MCF 10A (cell line): ENCODE results near the gene PATJ. TPM values are rescaled to one million over a fixed set of nuclear protein-coding genes. Genes with fewer than 3 reads are reported as not detected.

Experiments
- BruUV-seq: library from RNA; stranded (reverse); fragments of 400-500 nt; replicated peaks from 2 replicates; lab custom pipeline; 2021; lab: Mats Ljungman, UMichigan
- CTCF ChIA-PET: fragments of 300-600 bp; sonication (Branson Sonifier 250); formaldehyde crosslinking; extraction: SDS; loops from one replicate; lab custom pipeline; 2021; ENCODE audit warnings: antibody characterized with exemption, inconsistent platforms; lab: Yijun Ruan, JAX
- POLR2A ChIA-PET: fragments of 300-600, 350-650 bp; sonication (Branson Sonifier 250); formaldehyde crosslinking; extraction: SDS; loops from one replicate; lab custom pipeline; 2020; ENCODE audit warnings: antibody characterized with exemption, inconsistent platforms; lab: Yijun Ruan, JAX
- DNase-seq: peaks from one replicate; pipeline ENCODE4 v3.0.0-alpha.2; 2018; ENCODE audit not compliant: unreplicated experiment
- H3K27ac Mint-ChIP-seq: one replicate; pipeline ENCODE4 v1.8.0; 2022; ENCODE audit warnings: mild to moderate bottlenecking, low read depth, mixed read lengths; ENCODE audit not compliant: unreplicated experiment
- H3K27me3 Mint-ChIP-seq: one replicate; pipeline ENCODE4 v1.8.0; 2022; ENCODE audit warnings: mixed read lengths; ENCODE audit not compliant: insufficient read depth, unreplicated experiment
- H3K36me3 Mint-ChIP-seq: one replicate; pipeline ENCODE4 v1.8.0; 2022; ENCODE audit warnings: mild to moderate bottlenecking, moderate library complexity, mixed read lengths; ENCODE audit not compliant: insufficient read depth, unreplicated experiment
- H3K4me1 Mint-ChIP-seq: one replicate; pipeline ENCODE4 v1.8.0; 2022; ENCODE audit warnings: mixed read lengths; ENCODE audit not compliant: insufficient read depth, unreplicated experiment
- H3K4me3 Mint-ChIP-seq: one replicate; pipeline ENCODE4 v1.8.0; 2022; ENCODE audit warnings: mild to moderate bottlenecking, moderate library complexity, mixed read lengths; ENCODE audit not compliant: unreplicated experiment
- H3K9me3 Mint-ChIP-seq: one replicate; pipeline ENCODE4 v1.8.0; 2022; ENCODE audit warnings: mixed read lengths; ENCODE audit not compliant: unreplicated experiment
- CTCF ChIP-seq: fragments of 200-600 bp; IDR thresholded peaks from one replicate; pipeline ENCODE4 v1.8.0; 2022; ENCODE audit warnings: antibody characterized with exemption, mild to moderate bottlenecking; ENCODE audit not compliant: unreplicated experiment
- intact Hi-C: fragments of 100-400 bp; cut with micrococcal nuclease; formaldehyde crosslinking; loops from 2 replicates; pipeline ENCODE4 v1.14.1; 2022
- microRNA-seq: library from miRNA; unstranded; fragments of <30 nt; microRNA quantifications from one replicate; pipeline ENCODE4 v1.2.0, GENCODE V29; 2022
- total RNA-seq: library from RNA; stranded (reverse); gene quantifications from 2 replicates; pipeline ENCODE4 v1.2.3, GENCODE V29; 2022

PATJ gene
- total RNA-seq, 1 experiment from 2014 or later, result 28.7 TPM

DNA sequence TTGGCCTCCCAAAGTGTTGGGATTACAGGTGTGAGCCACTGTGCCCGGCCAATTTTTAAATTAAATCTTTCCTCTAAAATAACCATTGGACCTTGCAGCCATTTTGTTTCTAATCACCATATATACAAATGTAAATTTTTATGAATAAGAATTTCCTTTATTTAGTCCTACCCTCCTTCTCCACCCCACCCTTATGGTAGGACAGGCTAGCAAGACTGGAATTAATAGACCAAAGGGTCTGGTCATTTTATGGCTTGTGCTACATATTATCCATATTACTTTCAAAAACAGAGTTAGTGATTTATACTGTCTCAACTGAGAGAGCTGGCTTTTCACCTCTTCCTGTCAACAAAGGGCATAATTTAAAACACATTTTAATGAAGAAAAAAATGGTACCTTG, 478.9 kb downstream of the PATJ start:
- no peaks in the 10 kb centered on the region for H3K9me3 Mint-ChIP-seq
- BruUV-seq, result no TSS peak
- intact Hi-C loops, result no loop called here
- no peaks in the 10 kb centered on the region for H3K36me3 Mint-ChIP-seq
- H3K27ac Mint-ChIP-seq, result no peak overlapping the region
- no peak overlapping the region for H3K4me3 Mint-ChIP-seq
- TF ChIP-seq CTCF, result no peak
- no peaks in the 10 kb centered on the region for H3K27me3 Mint-ChIP-seq
- ChIA-PET CTCF (interaction anchor here (0.7 to 2.0 kb wide), 2 partner anchors 45 to 710 kb away, joined by 3 to 5 read pairs; no protein-coding TSS in a partner anchor), POLR2A (no interaction called here)
- DNase-seq, result no peak
- no peaks in the 10 kb centered on the region for H3K4me1 Mint-ChIP-seq

GRCh38 chr1:62222321-62222720, 480.0 kb downstream of the PATJ start:
- no peak overlapping the region for H3K4me3 Mint-ChIP-seq
- no peaks in the 10 kb centered on the region for H3K9me3 Mint-ChIP-seq
- TF ChIP-seq CTCF, result no peak
- ChIA-PET POLR2A (no interaction called here), CTCF (interaction anchor here (0.7 to 1.5 kb wide), 3 partner anchors 47 to 105 kb away, joined by 3 to 4 read pairs (median 3); no protein-coding TSS in a partner anchor)
- no peaks in the 10 kb centered on the region for H3K36me3 Mint-ChIP-seq
- DNase-seq, result no peak
- intact Hi-C loops, result no loop called here
- H3K4me1 Mint-ChIP-seq, result no peaks in the 10 kb centered on the region
- no TSS peak for BruUV-seq
- H3K27ac Mint-ChIP-seq, result no peak overlapping the region
- no peaks in the 10 kb centered on the region for H3K27me3 Mint-ChIP-seq

DNA sequence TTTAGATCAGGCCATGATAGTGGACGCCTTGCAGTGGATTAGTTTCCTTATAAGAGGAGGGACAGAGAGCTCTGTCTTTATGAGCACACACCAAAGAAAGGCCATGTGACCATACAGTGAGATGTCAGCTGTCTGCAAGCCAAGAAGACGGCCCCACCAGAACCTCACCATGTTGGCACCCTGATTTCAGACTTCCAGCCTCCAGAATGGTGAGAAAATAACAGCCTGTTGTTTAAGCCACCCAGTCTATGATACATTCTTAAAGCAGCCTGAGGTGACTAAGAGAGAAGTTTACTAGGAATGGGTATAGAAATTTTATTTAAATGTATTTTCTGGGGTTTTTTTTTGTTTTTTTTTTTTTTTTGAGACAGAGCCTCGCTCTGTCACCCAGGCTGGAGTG, 481.9 kb downstream of the PATJ start:
- H3K9me3 Mint-ChIP-seq, result no peaks in the 10 kb centered on the region
- ChIA-PET CTCF (interaction anchor here (0.8 to 0.9 kb wide), 2 partner anchors 15 to 23 kb away, joined by 3 to 4 read pairs; no protein-coding TSS in a partner anchor), POLR2A (no interaction called here)
- H3K27me3 Mint-ChIP-seq, result no peaks in the 10 kb centered on the region
- H3K4me1 Mint-ChIP-seq, result peaks cover 4% of the 10 kb centered on the region
- H3K4me3 Mint-ChIP-seq, result no peak overlapping the region
- no peak for DNase-seq
- H3K27ac Mint-ChIP-seq, result no peak overlapping the region
- BruUV-seq, result no TSS peak
- TF ChIP-seq CTCF, result no peak
- intact Hi-C loops, result no loop called here
- H3K36me3 Mint-ChIP-seq, result no peaks in the 10 kb centered on the region

- peaks cover 24% of the 10 kb centered on the region for H3K4me1 Mint-ChIP-seq
- ChIA-PET POLR2A (no interaction called here), CTCF (interaction anchor here (4.5 kb wide), 1 partner anchor 52 kb away, joined by 21 read pairs; no protein-coding TSS in a partner anchor)
- intact Hi-C loops, result no loop called here
- no peak for TF ChIP-seq CTCF
- H3K4me3 Mint-ChIP-seq, result no peak overlapping the region
- H3K36me3 Mint-ChIP-seq, result no peaks in the 10 kb centered on the region
- no TSS peak for BruUV-seq
- no peak overlapping the region for H3K27ac Mint-ChIP-seq
- DNase-seq, result no peak
- H3K27me3 Mint-ChIP-seq, result no peaks in the 10 kb centered on the region
- H3K9me3 Mint-ChIP-seq, result no peaks in the 10 kb centered on the region
Measured at GRCh38 chr1:62227496-62227895, 485.2 kb downstream of the PATJ start.

Small RNAs within 50 kb of the gene (microRNA-seq; reads per million reads assigned to microRNA genes)
- gene MIR3116-1 (not detected), gene MIR3116-2 (not detected)

Other genes with a start within 250 kb of the PATJ start
- 29.4 and 36.4 TPM in 2 replicates for gene TM2D1, start 17.3 kb upstream of the PATJ start, total RNA-seq